ENCODE results near the gene NLRP11. TPM values are rescaled to one million over a fixed set of nuclear protein-coding genes. Genes with fewer than 3 reads are reported as not detected.
"Not testable (repeated sequence)": the region's sequence is repeated elsewhere in the genome, so short reads cannot be mapped to it uniquely, and the experiment has no call there.

NLRP11 gene
- total and polyA plus RNA-seq, 9 of the 15 experiments (the other 6 are each of a cell fraction or from before 2014, with no cell fraction given): 0.07 to 0.29 (median 0.12) TPM; not detected in 1

DNA sequence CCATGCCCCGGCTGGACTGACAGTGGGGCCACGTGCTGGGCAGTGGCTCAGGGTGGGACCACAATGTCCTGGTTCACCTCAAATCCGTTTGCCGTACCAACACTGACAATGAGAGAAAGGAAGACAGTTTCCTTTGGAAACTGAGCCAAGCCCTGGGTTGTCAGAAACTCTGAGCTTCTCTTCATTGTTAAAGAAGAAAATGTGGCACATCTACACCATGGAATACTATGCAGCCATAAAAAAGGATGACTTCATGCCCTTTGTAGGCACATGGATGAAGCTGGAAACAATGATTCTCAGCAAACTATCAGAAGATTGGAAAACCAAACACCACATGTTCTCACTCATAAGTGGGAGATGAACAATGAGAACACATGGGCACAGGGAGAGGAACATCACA lies 75.0 kb downstream of the NLRP11 start:
- FAIRE-seq; ATAC-seq; H3K4me2 ChIP-seq (ENCODE audit: insufficient read depth, low read length); H3K27ac ChIP-seq (ENCODE audit: extremely low read depth, low read depth, low read length); H3K4me3 ChIP-seq; intact Hi-C loops (cut with micrococcal nuclease); H3K79me2 ChIP-seq (ENCODE audit: control insufficient read depth, insufficient read depth, low read length); H3K9me3 ChIP-seq (replicated peaks; ENCODE audit: control insufficient read depth, insufficient read depth, low read depth, low read length); DNase-seq (ENCODE audit: extremely low read depth in 1 of 4, low spot score in 3 of 4); CTCF ChIA-PET (ENCODE audit: low intra/inter-chr PET ratio); H3K36me3 ChIP-seq (ENCODE audit: control insufficient read depth, insufficient read depth, low read length); H3K9me1 ChIP-seq (ENCODE audit: control insufficient read depth, insufficient read depth, low read length); POLR2A ChIA-PET; H3K4me1 ChIP-seq (replicated peaks in 1 of 2; ENCODE audit: control insufficient read depth in 2 of 2, insufficient read depth in 2 of 2, low read length in 2 of 2); in situ Hi-C loops (cut with MboI); H3K9ac ChIP-seq (ENCODE audit: insufficient read depth in 1 of 2, low read depth in 2 of 2, low read length in 2 of 2); H2AFZ ChIP-seq (ENCODE audit: low read depth, low read length); BruUV-seq (replicated peaks); H4K20me1 ChIP-seq (replicated peaks; ENCODE audit: control insufficient read depth, insufficient read depth, low read length): not testable (repeated sequence)
- TF ChIP-seq ZNF146 (CRISPR knock-in tag; IDR thresholded peaks at IDR 0.05; ENCODE audit: unreplicated experiment) (peak; percentile 81), RBM25 (IDR thresholded peaks at IDR 0.05; ENCODE audit: low read depth, low read length, severe bottlenecking) (peak; percentile 51)
- 19% methylated on average over 4 of the region's 4 CpGs for WGBS (ENCODE audit: insufficient coverage, low coverage, missing lambda C conversion rate)
- H3K27me3 ChIP-seq (ENCODE audit: control insufficient read depth in 2 of 2, insufficient read depth in 2 of 2, low read length in 2 of 2): peaks cover 14 to 27% of the 10 kb centered on the region in 2 experiments

DNA sequence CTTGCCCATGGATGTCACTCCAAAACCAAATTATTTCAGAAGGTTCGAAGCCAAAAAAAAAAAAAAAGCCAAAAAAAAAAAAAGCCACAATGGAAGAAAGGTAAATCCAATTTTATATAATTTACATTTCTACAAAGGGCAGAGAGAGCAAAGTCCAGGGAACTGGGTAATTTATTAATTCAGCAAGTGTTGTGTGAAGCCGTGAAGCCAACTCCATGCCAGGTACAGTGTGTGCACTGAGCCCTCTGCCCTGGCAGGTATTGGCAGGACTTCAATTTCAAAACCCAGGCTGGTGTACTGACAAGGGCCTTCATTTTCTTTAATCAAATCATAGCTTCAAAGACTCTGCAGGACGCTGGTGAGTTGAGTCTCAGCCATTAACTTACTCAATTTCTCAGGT lies 78.4 kb downstream of the NLRP11 start:
- in situ Hi-C loops (cut with MboI) (no loop called here), intact Hi-C loops (cut with micrococcal nuclease) (no loop called here)
- H3K4me3 ChIP-seq: no peak overlapping the region
- 0% methylated on average over 3 of the region's 3 CpGs for WGBS (ENCODE audit: insufficient coverage, low coverage, missing lambda C conversion rate)
- no peak overlapping the region for H3K27ac ChIP-seq (ENCODE audit: extremely low read depth, low read depth, low read length)
- H4K20me1 ChIP-seq (replicated peaks; ENCODE audit: control insufficient read depth, insufficient read depth, low read length): no peaks in the 10 kb centered on the region
- H3K4me1 ChIP-seq (replicated peaks in 1 of 2; ENCODE audit: control insufficient read depth in 2 of 2, insufficient read depth in 2 of 2, low read length in 2 of 2): no peaks in the 10 kb centered on the region
- CTCF ChIA-PET (ENCODE audit: low intra/inter-chr PET ratio): no interaction called here
- BruUV-seq (replicated peaks): no TSS peak
- ATAC-seq (no peak), FAIRE-seq (no peak), DNase-seq (ENCODE audit: extremely low read depth in 1 of 4, low spot score in 3 of 4) (no peak)
- POLR2A ChIA-PET: no interaction called here
- H3K79me2 ChIP-seq (ENCODE audit: control insufficient read depth, insufficient read depth, low read length): no peaks in the 10 kb centered on the region
- H2AFZ ChIP-seq (ENCODE audit: low read depth, low read length): no peak overlapping the region
- no peak overlapping the region for H3K9ac ChIP-seq (ENCODE audit: insufficient read depth in 1 of 2, low read depth in 2 of 2, low read length in 2 of 2)
- no peaks in the 10 kb centered on the region for H3K9me3 ChIP-seq (replicated peaks; ENCODE audit: control insufficient read depth, insufficient read depth, low read depth, low read length)
- H3K4me2 ChIP-seq (ENCODE audit: insufficient read depth, low read length): no peak overlapping the region
- no peaks in the 10 kb centered on the region for H3K36me3 ChIP-seq (ENCODE audit: control insufficient read depth, insufficient read depth, low read length)
- no peaks in the 10 kb centered on the region for H3K9me1 ChIP-seq (ENCODE audit: control insufficient read depth, insufficient read depth, low read length)
- H3K27me3 ChIP-seq (ENCODE audit: control insufficient read depth in 2 of 2, insufficient read depth in 2 of 2, low read length in 2 of 2): peaks cover 20 to 32% of the 10 kb centered on the region in 2 experiments
- no peak for TF ChIP-seq EP300 (IDR thresholded peaks at IDR 0.05; ENCODE audit: low read length)
- TF ChIP-seq EZH2 (IDR thresholded peaks at IDR 0.05; ENCODE audit: borderline replicate concordance, low read depth, low read length): no peak
- no peak for TF ChIP-seq FOS (IDR thresholded peaks at IDR 0.05; ENCODE audit: extremely low read depth, insufficient read length)
- TF ChIP-seq NFATC3 (IDR thresholded peaks at IDR 0.05): no peak
- TF ChIP-seq, protein P1, sequence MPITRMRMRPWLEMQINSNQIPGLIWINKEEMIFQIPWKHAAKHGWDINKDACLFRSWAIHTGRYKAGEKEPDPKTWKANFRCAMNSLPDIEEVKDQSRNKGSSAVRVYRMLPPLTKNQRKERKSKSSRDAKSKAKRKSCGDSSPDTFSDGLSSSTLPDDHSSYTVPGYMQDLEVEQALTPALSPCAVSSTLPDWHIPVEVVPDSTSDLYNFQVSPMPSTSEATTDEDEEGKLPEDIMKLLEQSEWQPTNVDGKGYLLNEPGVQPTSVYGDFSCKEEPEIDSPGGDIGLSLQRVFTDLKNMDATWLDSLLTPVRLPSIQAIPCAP (CRISPR knock-in tag; IDR thresholded peaks at IDR 0.05; ENCODE audit: borderline replicate concordance): no peak
- TF ChIP-seq CTBP1 (IDR thresholded peaks at IDR 0.05; ENCODE audit: borderline replicate concordance): no peak
- TF ChIP-seq ZKSCAN1 (IDR thresholded peaks at IDR 0.05; ENCODE audit: low read depth, low read length): no peak
- TF ChIP-seq ZBTB7A (IDR thresholded peaks at IDR 0.05; ENCODE audit: borderline replicate concordance, control insufficient read depth, low read depth, low read length): no peak
- TF ChIP-seq OTX1 (CRISPR knock-in tag; IDR thresholded peaks at IDR 0.05): no peak
- no peak for TF ChIP-seq FOSL1 (tag; conservative IDR thresholded peaks at IDR 0.05)
- TF ChIP-seq, protein P2, sequence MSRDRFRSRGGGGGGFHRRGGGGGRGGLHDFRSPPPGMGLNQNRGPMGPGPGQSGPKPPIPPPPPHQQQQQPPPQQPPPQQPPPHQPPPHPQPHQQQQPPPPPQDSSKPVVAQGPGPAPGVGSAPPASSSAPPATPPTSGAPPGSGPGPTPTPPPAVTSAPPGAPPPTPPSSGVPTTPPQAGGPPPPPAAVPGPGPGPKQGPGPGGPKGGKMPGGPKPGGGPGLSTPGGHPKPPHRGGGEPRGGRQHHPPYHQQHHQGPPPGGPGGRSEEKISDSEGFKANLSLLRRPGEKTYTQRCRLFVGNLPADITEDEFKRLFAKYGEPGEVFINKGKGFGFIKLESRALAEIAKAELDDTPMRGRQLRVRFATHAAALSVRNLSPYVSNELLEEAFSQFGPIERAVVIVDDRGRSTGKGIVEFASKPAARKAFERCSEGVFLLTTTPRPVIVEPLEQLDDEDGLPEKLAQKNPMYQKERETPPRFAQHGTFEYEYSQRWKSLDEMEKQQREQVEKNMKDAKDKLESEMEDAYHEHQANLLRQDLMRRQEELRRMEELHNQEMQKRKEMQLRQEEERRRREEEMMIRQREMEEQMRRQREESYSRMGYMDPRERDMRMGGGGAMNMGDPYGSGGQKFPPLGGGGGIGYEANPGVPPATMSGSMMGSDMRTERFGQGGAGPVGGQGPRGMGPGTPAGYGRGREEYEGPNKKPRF (IDR thresholded peaks at IDR 0.05; ENCODE audit: low read depth, low read length): no peak
- TF ChIP-seq ZNF431 (CRISPR knock-in tag; IDR thresholded peaks at IDR 0.05): no peak
